Measurements from ENCODE around the gene MRPL37. TPM values are rescaled to one million over a fixed set of nuclear protein-coding genes. Genes with fewer than 3 reads are reported as not detected.

MRPL37 gene
- total and polyA plus RNA-seq, 2 of the 8 experiments (the other 6 are each of a cell fraction or from before 2014, with no cell fraction given) = 45.5 to 126 TPM

GRCh38 chr1:54172614-54173599 lies 27.1 kb upstream of the MRPL37 start (continued):
- TF ChIP-seq CHD7 (IDR thresholded peaks at IDR 0.05; ENCODE audit: insufficient replicate concordance, low read length) (no peak), CTBP2 (IDR thresholded peaks at IDR 0.05; ENCODE audit: borderline replicate concordance, insufficient read depth, insufficient read length, low read length) (no peak), SP4 (IDR thresholded peaks at IDR 0.05; ENCODE audit: low read length) (no peak)
- TF ChIP-seq, protein P1, sequence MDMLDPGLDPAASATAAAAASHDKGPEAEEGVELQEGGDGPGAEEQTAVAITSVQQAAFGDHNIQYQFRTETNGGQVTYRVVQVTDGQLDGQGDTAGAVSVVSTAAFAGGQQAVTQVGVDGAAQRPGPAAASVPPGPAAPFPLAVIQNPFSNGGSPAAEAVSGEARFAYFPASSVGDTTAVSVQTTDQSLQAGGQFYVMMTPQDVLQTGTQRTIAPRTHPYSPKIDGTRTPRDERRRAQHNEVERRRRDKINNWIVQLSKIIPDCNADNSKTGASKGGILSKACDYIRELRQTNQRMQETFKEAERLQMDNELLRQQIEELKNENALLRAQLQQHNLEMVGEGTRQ (IDR thresholded peaks at IDR 0.05; ENCODE audit: low read length) = no peak

All from H1 (cell line).